ENCODE data around the gene HSD17B14. TPM values are rescaled to one million over a fixed set of nuclear protein-coding genes. Genes with fewer than 3 reads are reported as not detected.
A peak's percentile ranks its signal among the peaks of the same experiment; 100 is the strongest.
"Not testable (repeated sequence)": the region's sequence is repeated elsewhere in the genome, so short reads cannot be mapped to it uniquely, and the experiment has no call there.

Gene HSD17B14
- total RNA-seq, 3 donors from 2014 or later (not counting 1 experiment from before 2014, with no cell fraction given), result 0.75 TPM; not detected in 2

GRCh38 chr19:48872182-48872883, 36.0 kb upstream of the HSD17B14 start, which contains the start of gene PPP1R15A:
Gene PPP1R15A, plus strand, starts transcription at chr19:48872421. Its CDS starts 813 bp downstream, at chr19:48873234.
- H3K4me1 Mint-ChIP-seq, result peaks cover 43 to 46% of the 10 kb centered on the region in 2 donors
- intact Hi-C loops (cut with micrococcal nuclease), result loop anchor here (5.0 to 10.0 kb wide), 2 partner anchors 90 to 238 kb away; partner anchors contain the start of gene DBP

GRCh38 chr19:48871471-48872181, 35.3 kb upstream of the HSD17B14 start:
- Mint-ChIP-seq H3K27me3 (ENCODE audit: low read depth in 2 of 2) (peaks cover 0 to 16% of the 10 kb centered on the region in 2 donors), H3K4me3 (peak overlapping the region; percentile 100), H3K4me1 (peaks cover 43 to 46% of the 10 kb centered on the region in 2 donors), H3K27ac (peak overlapping the region; percentile 98 to 100), H3K36me3 (peaks cover 20% of the 10 kb centered on the region)
- not testable (repeated sequence) for ATAC-seq; H3K9me3 ChIP-seq (ENCODE audit: control insufficient read depth, insufficient read depth, low read length); DNase-seq; H3K9me3 Mint-ChIP-seq; H3K27me3 ChIP-seq (ENCODE audit: control insufficient read depth, insufficient read depth, low read length)
- H3K4me1 ChIP-seq (ENCODE audit: control insufficient read depth, insufficient read depth, low read length), result peaks cover 45% of the 10 kb centered on the region
- H3K27ac ChIP-seq (ENCODE audit: low read length), result peak overlapping the region; percentile 99
- peaks cover 23% of the 10 kb centered on the region for H3K36me3 ChIP-seq (ENCODE audit: control insufficient read depth, insufficient read depth, low read length)
- intact Hi-C loops (cut with micrococcal nuclease), result loop anchor here (5.0 to 10.0 kb wide), 2 partner anchors 91 to 237 kb away; partner anchors contain the start of gene DBP
- peak overlapping the region; percentile 86 for H3K4me3 ChIP-seq (ENCODE audit: low read length)
- WGBS (ENCODE audit: insufficient coverage), result 95% methylated on average over 19 of the region's 31 CpGs

More at GRCh38 chr19:48872182-48872883, 36.0 kb upstream of the HSD17B14 start, which contains the start of gene PPP1R15A:
- H3K4me3 ChIP-seq (ENCODE audit: low read length), result peak within 1 kb of the TSS; percentile 86
- Mint-ChIP-seq H3K36me3 (peaks cover 20% of the 10 kb centered on the region), H3K9me3 (peaks cover 0 to 3% of the 10 kb centered on the region in 2 donors), H3K27ac (peak within 1 kb of the TSS; percentile 98 to 100), H3K27me3 (ENCODE audit: low read depth in 2 of 2) (peaks cover 0 to 16% of the 10 kb centered on the region in 2 donors), H3K4me3 (peak within 1 kb of the TSS; percentile 100)
- DNase-seq, result peak; percentile 99 to 100
- H3K36me3 ChIP-seq (ENCODE audit: control insufficient read depth, insufficient read depth, low read length), result peaks cover 23% of the 10 kb centered on the region
- peaks cover 45% of the 10 kb centered on the region for H3K4me1 ChIP-seq (ENCODE audit: control insufficient read depth, insufficient read depth, low read length)
- TF ChIP-seq CTCF (IDR thresholded peaks at IDR 0.05), result no peak
- ATAC-seq, result peak; percentile 41 to 65 (median 63)
- no peaks in the 10 kb centered on the region for H3K27me3 ChIP-seq (ENCODE audit: control insufficient read depth, insufficient read depth, low read length)
- under 1% methylated on average over 53 of the region's 53 CpGs for WGBS (ENCODE audit: insufficient coverage)
- no peaks in the 10 kb centered on the region for H3K9me3 ChIP-seq (ENCODE audit: control insufficient read depth, insufficient read depth, low read length)
- peak within 1 kb of the TSS; percentile 99 for H3K27ac ChIP-seq (ENCODE audit: low read length)

- Histone ChIP-seq H3K4me1 (ENCODE audit: control insufficient read depth, insufficient read depth, low read length) (peaks cover 30% of the 10 kb centered on the region), H3K36me3 (ENCODE audit: control insufficient read depth, insufficient read depth, low read length) (peaks cover 15% of the 10 kb centered on the region), H3K9me3 (ENCODE audit: control insufficient read depth, insufficient read depth, low read length) (no peaks in the 10 kb centered on the region), H3K27ac (ENCODE audit: low read length) (no peak overlapping the region), H3K4me3 (ENCODE audit: low read length) (no peak overlapping the region), H3K27me3 (ENCODE audit: control insufficient read depth, insufficient read depth, low read length) (no peaks in the 10 kb centered on the region)
- peaks cover 0 to 3% of the 10 kb centered on the region in 2 donors for H3K9me3 Mint-ChIP-seq
- no peak for DNase-seq
- H3K4me1 Mint-ChIP-seq, result peaks cover 28 to 31% of the 10 kb centered on the region in 2 donors
- no peak for TF ChIP-seq CTCF (IDR thresholded peaks at IDR 0.05)
- ATAC-seq, result no peak
- intact Hi-C loops (cut with micrococcal nuclease), result loop anchor here (5.0 to 10.0 kb wide), 2 partner anchors 92 to 235 kb away; partner anchors contain the start of gene DBP
- H3K4me3 Mint-ChIP-seq, result no peak overlapping the region
- peak overlapping the region in 1 of 2 donors; percentile 34 for H3K27ac Mint-ChIP-seq
- H3K27me3 Mint-ChIP-seq (ENCODE audit: low read depth in 2 of 2), result peaks cover 0 to 16% of the 10 kb centered on the region in 2 donors
- peaks cover 15% of the 10 kb centered on the region for H3K36me3 Mint-ChIP-seq
- WGBS (ENCODE audit: insufficient coverage), result 85% methylated on average over 7 of the region's 9 CpGs
These were observed 33.8 kb upstream of the HSD17B14 start for GRCh38 chr19:48870048-48870447.

All from natural killer cell (primary cell).